AG04450 (cell line): ENCODE measurements around the gene SEPSECS. TPM values are rescaled to one million over a fixed set of nuclear protein-coding genes. Genes with fewer than 3 reads are reported as not detected.
A peak's percentile ranks its signal among the peaks of the same experiment; 100 is the strongest.
"Not testable (repeated sequence)": the region's sequence is repeated elsewhere in the genome, so short reads cannot be mapped to it uniquely, and the experiment has no call there.

Experiments
- CTCF ChIA-PET: fragments of 300-600, 350-600 bp; formaldehyde crosslinking; extraction: SDS; loops from one replicate; lab custom pipeline; 2022; ENCODE audit warnings: antibody characterized with exemption, inconsistent platforms; lab: Charles Lee
- POLR2A ChIA-PET: fragments of 350-600 bp; formaldehyde crosslinking; extraction: SDS; loops from one replicate; lab custom pipeline; 2021; ENCODE audit warnings: antibody characterized with exemption, inconsistent platforms; lab: Yijun Ruan, JAX
- DNase-seq: peaks from one replicate; pipeline ENCODE4 v3.0.0-alpha.2; 2011; ENCODE audit warnings: low read depth, low spot score
- H3K27ac ChIP-seq: one replicate; pipeline ENCODE4 v1.5.1; 2012; ENCODE audit warnings: low read depth, low read length, control low read depth
- H3K27me3 ChIP-seq: one replicate; pipeline ENCODE4 v1.6.0; 2012; ENCODE audit warnings: low read length; ENCODE audit not compliant: control insufficient read depth, insufficient read depth
- H3K4me3 ChIP-seq: 2 replicates; pipeline ENCODE4 v1.5.1; 2011; ENCODE audit warnings: mild to moderate bottlenecking, low read depth, low read length, control low read depth
- H3K9me3 ChIP-seq: 2 replicates; pipeline ENCODE4 v1.5.1; 2012; ENCODE audit warnings: low read length; ENCODE audit not compliant: control insufficient read depth, insufficient read depth
- polyA plus RNA-seq: library from polyadenylated mRNA; depleted of rRNA; stranded (reverse); fragments of >200 nt; gene quantifications from 2 replicates; pipeline ENCODE4 v1.2.3, GENCODE V29; 2011
- TF ChIP-seq, protein P1 (sequence below): IDR thresholded peaks from 2 replicates; pipeline ENCODE4 v1.5.1; 2011; ENCODE audit warnings: low read depth, low read length, control low read depth, inconsistent platforms

Gene SEPSECS
- polyA plus RNA-seq, 1 experiment, result 6.2 TPM

GRCh38 chr4:25092139-25092538 is 68.1 kb downstream of the SEPSECS start:
- CTCF ChIA-PET, result interaction anchor here (0.6 kb wide), 1 partner anchor 218 kb away, joined by 3 read pairs; no protein-coding TSS in a partner anchor
- TF ChIP-seq, protein P1, sequence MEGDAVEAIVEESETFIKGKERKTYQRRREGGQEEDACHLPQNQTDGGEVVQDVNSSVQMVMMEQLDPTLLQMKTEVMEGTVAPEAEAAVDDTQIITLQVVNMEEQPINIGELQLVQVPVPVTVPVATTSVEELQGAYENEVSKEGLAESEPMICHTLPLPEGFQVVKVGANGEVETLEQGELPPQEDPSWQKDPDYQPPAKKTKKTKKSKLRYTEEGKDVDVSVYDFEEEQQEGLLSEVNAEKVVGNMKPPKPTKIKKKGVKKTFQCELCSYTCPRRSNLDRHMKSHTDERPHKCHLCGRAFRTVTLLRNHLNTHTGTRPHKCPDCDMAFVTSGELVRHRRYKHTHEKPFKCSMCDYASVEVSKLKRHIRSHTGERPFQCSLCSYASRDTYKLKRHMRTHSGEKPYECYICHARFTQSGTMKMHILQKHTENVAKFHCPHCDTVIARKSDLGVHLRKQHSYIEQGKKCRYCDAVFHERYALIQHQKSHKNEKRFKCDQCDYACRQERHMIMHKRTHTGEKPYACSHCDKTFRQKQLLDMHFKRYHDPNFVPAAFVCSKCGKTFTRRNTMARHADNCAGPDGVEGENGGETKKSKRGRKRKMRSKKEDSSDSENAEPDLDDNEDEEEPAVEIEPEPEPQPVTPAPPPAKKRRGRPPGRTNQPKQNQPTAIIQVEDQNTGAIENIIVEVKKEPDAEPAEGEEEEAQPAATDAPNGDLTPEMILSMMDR, result no peak
- H3K9me3 ChIP-seq, result peaks cover 8% of the 10 kb centered on the region
- DNase-seq, result no peak
- H3K27me3 ChIP-seq, result peaks cover 26% of the 10 kb centered on the region
- no peak overlapping the region for H3K4me3 ChIP-seq
- POLR2A ChIA-PET, result no interaction called here
- H3K27ac ChIP-seq, result no peak overlapping the region

DNA sequence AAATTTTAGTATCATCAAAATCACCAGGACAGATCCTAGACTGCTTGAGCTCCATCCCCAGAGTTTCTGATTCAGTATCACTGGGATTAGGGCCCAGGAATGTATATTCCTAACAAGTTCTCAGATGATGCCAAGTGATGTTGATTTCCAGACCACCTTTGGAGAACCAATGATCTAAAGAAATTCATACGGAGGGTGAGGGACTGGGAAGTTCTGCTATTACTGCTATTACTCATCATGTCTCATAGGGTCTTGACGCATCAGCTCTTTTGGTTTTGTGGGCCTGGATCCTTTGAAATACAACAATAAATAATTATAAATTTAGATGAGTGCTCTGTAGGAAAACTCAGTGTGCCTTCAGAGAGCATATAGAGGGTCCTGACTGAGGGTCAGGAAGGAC is 69.7 kb downstream of the SEPSECS start:
- no peak for DNase-seq
- peaks cover 39% of the 10 kb centered on the region for H3K27me3 ChIP-seq
- ChIA-PET CTCF (interaction anchor here (1.4 kb wide), 1 partner anchor 54 kb away, joined by 4 read pairs; no protein-coding TSS in a partner anchor), POLR2A (no interaction called here)
- H3K27ac ChIP-seq, result no peak overlapping the region
- peaks cover 4% of the 10 kb centered on the region; the same call in 1 of the 2 replicates for H3K9me3 ChIP-seq
- TF ChIP-seq, protein P1, result no peak
- H3K4me3 ChIP-seq, result no peak overlapping the region

GRCh38 chr4:25089051-25089763 is 71.0 kb downstream of the SEPSECS start:
- TF ChIP-seq, protein P1, result no peak
- CTCF ChIA-PET, result no interaction called here
- POLR2A ChIA-PET, result no interaction called here
- H3K4me3 ChIP-seq, result no peak overlapping the region
- no peak for DNase-seq
- no peak overlapping the region for H3K27ac ChIP-seq
- H3K9me3 ChIP-seq, result peaks cover 4% of the 10 kb centered on the region; the same call in 1 of the 2 replicates
- peaks cover 42% of the 10 kb centered on the region for H3K27me3 ChIP-seq

DNA sequence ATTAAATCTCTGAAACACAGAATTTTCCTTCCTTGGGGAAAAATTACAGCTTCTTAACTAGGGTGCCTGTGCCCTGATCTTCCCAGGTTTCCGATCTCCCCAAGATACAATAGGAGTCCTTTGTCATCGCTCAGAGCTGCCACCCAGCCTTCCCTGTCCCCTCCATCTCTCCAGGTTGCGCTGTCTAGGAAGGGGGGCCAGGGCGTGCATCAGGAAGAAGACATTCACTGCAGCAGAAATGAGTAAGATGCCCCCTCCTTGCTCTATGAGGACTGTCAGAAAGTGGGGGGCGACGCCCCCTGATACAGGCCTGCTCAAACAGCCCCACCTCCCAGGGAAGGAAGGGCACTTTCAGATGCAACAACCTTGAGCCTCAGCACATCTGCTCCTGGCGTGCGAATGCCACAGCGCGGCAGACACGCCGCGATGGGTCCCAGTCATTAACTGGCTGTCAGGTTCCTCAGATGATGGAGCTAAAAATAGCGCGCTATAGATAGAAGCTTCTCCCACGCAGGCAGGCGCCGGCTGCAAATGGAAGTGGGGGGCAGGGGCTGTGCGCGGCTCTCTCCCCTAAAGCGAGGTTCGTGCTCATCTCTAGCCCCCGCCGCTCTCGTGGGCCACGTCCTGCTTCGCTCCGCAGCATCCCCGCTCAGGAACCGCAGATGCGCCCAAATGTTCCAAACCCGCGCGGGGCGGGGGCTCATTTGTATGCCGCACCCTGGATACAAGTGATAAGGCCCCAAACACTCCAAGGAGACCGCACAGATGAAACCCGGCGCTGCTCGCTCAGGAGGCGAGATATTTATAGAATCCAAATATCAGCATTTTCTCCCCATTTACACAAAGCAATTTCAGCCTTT is 71.9 kb downstream of the SEPSECS start:
- TF ChIP-seq, protein P1, result no peak
- H3K9me3 ChIP-seq, result peaks cover under 1% of the 10 kb centered on the region; the same call in 1 of the 2 replicates
- peaks cover 42% of the 10 kb centered on the region for H3K27me3 ChIP-seq
- ChIA-PET CTCF (no interaction called here), POLR2A (no interaction called here)
- DNase-seq, result no peak
- H3K4me3 ChIP-seq, result peak overlapping the region; percentile 29
- no peak overlapping the region for H3K27ac ChIP-seq

DNA sequence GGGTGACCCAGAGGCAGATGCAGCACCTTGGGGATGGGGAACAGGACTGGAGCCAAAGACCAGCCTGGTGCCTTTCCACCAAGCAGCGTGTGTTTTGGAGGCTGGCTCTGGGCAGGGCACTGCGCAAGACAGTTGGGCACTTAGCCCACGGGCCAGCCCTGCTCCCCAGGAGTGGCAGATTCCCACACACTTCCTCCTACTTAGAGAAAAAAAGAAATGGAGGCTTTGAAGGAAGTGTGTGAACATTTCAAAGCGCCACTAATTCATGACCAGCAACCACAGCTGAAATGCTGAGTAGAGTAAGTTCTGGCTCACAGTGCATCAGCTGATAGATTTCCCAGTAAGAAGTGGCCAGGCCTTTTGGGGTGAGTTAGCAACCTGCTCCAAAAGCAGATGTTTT is 74.6 kb downstream of the SEPSECS start:
- TF ChIP-seq, protein P1, result no peak

GRCh38 chr4:25083441-25083840 is 76.8 kb downstream of the SEPSECS start:
- CTCF ChIA-PET, DNase-seq, H3K4me3 ChIP-seq, H3K9me3 ChIP-seq, H3K27ac ChIP-seq, POLR2A ChIA-PET: not testable (repeated sequence)
- peaks cover 32% of the 10 kb centered on the region for H3K27me3 ChIP-seq

More for the DNA sequence above, 74.6 kb downstream of the SEPSECS start:
- DNase-seq, result no peak
- ChIA-PET CTCF (no interaction called here), POLR2A (no interaction called here)
- Histone ChIP-seq H3K27ac (no peak overlapping the region), H3K27me3 (peaks cover 43% of the 10 kb centered on the region), H3K4me3 (no peak overlapping the region), H3K9me3 (no peaks in the 10 kb centered on the region)
